DMS153 treated with DMSO at 0.1 percent for 48 hours (cell line): ENCODE measurements around the gene CHERP.
"Not testable (repeated sequence)": the region's sequence is repeated elsewhere in the genome, so short reads cannot be mapped to it uniquely, and the experiment has no call there.

Experiments used
- DNase-seq: peaks from one replicate; lab custom pipeline; 2025; ENCODE audit not compliant: unreplicated experiment; lab: John Stamatoyannopoulos, UW

Gene CHERP

DNA sequence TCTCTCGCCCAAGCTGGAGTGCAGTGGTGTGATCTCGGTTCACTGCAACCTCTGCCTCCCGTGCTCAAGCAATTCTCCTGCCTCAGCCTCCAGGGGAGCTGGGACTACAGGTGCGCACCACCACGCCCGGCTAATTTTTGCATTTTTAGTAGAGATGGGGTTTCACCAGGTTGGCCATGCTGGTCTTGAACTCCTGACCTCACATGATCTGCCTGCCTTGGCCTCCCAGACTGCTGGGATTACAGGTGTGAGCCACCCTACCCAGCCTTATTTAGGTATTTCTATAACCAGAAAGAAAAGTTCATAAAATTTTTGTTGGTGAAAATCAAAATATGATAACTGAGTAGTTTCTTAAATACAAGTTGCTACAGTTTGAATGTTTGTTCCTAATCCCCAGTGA lies 1.5 kb upstream of the CHERP start:
- DNase-seq = not testable (repeated sequence)

DNA sequence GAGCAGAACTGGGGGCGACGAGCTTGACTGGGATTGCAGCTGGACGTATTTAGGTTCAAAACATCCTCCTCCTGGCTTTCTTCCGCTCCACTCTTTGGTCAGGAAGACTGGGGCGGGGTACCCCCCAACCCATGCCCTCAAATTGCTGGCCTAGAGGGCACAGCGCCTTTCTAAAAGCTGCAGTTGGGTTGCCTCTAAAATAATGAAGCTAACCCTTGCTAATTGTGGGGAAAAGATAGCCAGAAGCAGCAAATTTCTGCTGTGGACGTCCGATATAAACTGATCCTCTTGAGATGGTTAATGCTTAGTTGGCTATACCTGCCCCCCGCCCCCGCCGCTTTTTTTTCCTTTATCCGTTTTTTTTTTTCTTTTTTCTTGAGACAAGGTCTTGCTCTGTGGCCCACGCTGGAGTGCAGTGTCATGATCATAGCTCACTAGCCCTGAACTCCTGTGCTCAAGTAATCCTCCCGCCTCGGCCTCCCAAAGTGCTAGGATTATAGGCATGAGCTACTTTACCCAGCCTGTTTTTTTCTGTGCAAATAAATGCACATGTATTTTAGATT lies 754 bp upstream of the CHERP start:
- no peak for DNase-seq

DNA sequence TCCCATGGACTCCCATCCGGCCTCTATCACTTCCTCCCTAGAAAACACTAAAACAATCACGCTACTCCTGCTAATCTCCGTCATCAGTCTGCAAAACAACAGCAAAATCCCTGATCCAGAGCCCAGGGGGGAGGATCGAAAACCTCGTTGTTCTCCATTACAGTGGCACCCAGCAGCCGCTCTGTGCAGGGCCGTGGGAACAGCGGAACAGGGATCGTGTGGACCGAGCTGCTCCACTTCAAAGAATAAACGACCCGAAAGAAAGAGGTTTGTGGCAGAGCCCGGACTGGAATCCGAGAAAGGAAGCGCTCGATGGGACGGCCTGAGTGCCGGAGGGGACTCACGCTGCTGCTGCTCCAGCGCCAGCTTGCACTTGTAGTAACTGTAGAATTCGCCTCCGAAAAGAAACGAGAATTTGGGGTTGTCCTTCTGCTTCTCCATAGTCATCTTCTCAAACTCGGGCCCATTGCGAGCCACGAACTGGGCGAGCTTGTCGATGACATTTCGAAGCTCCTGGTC lies 652 bp downstream of the CHERP start:
- no peak for DNase-seq

DNA sequence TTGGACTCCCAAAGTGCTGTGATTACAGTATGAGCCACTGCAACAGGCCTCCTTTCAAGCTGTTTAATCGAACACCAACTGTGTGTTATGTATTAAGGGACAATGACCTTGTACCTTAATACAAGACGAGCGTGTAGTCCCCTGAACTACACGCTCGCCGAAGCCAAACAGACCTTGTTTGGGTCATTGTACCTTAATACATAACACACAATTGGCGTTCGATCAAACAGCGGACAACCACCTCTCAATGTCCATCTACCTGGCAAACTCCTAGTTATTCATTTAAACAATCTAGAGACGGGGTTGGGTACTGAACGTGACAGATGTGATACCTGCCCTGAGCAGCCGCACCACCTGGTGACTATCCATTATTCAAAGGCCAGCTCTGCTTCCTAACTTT lies 1.3 kb downstream of the CHERP start:
- no peak for DNase-seq

DNA sequence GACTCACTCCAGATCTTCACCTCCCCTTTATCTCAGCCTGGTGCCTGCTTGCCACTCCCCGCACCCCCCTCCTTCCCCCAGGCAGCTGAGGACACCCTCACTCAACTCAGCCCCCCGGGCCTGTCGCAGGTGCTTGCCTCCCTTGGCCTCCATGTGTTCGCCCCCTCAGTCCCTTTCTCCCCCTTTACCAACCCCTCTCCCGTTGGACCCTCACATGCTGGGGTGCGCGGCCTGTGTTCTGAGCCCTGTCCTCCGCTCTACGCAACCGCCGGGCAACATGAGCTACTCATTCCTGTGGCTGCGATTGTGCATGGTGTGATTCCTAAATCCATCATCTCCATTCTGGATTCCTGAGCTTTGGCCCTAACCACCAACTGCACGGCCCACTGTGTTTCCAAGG lies 5.1 kb downstream of the CHERP start:
- DNase-seq = no peak

DNA sequence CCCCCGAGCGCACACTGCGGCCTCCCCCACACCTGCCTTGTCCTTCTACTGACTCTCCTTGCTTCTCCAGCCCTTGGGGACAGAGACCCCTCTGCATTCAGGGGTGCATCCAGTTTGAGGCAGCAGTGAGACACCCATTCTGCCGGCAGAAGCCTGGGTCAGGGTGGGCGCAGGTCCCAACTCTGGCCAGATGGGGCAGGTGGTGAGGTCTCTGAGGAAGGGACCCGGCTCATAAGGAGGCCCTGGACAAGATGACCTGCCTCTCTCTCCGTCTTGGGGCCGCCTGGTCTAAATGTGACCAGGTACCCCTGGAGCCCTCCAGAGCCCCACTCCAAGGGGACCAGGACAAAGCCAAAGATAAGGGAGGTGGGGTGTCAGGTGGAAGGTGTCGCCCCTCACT lies 6.1 kb downstream of the CHERP start:
- no peak for DNase-seq

DNA sequence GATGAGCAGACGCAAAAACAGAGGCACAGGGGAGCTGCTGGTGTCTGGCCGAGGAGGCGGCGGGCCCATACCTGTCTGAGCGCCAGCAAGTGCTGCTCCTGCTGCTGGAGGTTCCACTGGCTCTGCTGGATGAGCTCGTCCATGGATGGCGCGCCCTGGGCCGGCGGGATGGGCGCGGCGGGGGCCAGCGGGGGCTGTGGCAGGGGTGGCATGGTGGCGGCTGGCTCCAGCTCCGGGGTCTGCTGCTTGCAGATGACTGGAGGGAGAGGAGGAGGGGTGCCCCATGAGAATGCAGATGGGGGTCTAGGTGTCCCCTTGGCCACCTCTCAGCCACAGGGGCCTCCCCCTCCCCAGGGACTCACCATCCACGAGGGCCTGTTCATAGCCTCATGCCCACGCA lies 6.9 kb downstream of the CHERP start:
- no peak for DNase-seq

DNA sequence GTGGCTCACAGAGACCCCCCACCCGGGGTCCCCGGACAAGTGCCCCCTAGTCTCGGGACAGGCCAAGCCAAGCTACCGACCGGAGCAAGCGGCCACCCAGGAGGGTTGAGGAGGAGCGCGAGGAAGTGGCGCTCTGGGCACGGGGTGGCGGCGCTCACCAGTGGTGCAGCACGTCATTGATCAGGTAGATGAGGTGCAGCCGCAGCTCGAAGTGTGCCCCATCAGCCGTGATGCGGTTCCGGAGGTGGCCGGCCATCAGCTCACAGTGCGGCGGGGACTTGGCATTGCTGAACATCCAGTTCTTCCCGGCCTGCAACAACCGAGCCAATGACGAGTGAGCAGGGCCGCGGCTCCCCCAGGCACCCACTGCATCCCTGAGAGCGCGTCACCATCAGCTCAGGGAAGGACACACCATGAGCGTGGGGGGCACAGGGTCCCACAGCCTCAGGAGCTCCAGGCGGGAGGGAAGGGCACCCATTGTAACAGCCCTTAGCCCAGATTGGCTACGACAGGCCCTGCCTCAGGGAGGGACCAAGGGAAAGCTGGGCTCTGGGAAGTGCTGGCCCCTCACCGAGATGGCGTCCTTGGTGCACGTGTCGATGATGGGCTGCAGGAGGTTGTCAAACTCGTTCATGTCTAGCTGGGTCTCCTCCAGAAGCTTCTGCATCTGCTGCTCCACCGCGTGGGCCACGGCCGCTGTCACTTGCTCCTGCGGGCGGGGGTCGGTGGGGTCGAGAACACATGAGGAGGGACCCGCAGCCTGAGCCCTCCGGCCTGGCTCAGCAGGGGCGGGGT lies 9.6 kb downstream of the CHERP start:
- DNase-seq = no peak

DNA sequence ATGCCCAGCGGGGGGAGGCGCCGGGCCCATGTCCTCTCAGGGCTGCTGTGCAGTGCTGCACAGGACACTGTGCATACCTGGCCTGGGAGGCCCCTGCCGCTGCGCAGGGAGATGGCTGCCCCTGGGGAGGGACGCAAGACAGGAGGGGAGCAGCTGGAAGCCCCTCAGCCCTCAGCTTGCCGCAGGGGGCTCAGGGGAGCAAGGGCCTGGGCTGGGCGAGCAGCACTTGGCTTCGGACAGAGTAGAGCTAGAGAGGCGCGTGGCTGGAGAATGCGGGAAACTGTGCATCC lies 10.9 kb downstream of the CHERP start:
- DNase-seq = no peak

DNA sequence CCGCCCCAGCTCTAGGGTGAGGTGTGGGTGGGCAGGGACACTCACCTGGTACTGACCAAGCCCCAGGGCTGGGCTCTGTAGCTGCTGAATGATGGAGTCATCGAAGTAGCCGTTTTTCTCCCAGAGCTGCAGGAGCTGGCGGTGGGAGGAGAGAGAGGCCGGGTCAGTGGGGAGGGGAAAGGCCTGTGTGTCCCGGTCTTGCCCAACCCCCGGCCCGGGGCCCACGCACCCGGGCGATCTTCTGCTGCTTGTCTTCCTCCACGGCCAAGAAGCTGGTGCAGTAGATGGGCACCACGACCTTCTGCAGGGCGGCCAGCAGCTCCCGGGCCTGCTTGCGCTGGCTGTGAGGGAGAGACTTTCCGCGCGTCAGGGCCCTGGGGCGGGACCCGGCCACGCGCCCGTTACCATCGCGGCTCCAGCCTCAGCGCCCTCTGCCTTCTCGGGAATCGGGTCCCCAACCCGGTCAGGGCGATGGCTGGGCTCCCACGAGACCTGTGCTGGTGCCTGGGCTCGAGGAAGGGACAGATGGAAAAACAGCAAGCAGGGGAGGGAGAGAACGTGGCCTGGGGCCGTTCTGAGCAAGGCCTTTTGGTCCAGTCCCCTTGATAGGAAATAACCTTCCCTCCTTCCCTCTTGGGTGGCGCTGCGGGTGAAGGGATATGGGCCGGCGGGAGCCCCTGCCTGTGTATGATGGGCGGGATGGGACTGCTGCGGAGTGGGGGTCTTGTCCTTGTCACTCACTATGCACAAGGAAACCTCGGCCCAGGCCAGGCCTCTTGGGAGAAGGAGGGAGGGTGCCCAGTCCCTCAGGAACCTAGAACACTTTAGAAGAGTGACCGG lies 11.5 kb downstream of the CHERP start:
- no peak for DNase-seq

DNA sequence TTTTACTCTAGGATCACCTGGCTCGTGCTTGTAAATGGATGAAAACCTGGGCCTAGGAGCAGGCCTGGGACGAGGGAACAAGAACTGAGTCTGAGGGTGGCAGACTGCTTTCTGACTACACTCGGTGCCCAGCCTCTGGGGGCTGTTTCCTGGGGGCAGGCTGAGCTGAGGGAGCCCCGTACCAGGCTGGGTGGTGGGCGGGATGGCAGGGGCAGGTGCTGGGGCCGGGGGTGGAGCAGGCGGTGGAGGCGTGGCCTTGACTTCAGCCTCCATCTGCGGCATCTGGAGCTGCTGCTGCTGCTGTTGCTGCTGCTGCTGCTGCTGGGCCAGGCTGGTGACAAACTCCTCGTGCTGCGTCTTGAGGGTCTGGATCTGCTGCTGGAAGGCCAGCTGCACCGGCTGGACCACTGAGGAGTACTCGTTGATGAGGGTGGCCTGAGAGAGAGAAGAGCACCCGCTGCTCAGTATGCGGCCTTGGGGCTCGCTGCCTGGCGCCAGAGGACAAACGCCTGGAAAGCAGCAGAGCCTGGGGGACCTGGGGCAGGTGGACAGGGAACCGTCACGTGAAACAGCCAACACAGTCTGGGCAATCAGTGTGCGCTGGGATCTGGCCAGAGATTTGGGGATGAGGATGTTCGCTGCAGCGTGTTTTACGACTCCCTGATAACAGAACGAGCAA lies 12.6 kb downstream of the CHERP start:
- no peak for DNase-seq

DNA sequence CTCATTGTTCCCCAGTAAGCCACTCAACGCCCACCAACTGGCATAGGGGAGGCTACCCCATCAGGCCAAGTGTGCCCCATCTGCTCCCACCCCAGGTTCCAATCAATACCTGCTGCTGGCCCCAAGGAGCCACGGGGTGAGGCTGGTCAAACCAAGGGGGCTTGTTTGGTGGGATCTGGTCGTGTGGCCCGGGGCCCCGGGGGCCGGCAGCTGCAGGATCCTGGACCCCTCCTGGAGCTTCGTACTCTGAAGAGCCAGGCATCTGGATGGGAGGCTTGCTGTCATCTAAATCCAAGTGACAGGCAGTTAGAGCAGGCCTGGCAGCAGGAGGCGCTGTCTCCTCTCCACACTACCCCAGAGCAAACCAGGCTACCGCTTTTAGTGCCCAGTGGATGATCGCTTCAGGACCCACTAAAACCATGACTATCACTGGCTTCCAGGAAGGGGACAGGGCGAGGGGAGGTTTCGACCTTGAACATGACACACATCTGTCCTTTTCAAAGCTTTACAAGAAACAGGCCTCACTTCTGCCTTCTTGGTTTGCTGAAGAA lies 14.2 kb downstream of the CHERP start:
- DNase-seq = no peak

DNA sequence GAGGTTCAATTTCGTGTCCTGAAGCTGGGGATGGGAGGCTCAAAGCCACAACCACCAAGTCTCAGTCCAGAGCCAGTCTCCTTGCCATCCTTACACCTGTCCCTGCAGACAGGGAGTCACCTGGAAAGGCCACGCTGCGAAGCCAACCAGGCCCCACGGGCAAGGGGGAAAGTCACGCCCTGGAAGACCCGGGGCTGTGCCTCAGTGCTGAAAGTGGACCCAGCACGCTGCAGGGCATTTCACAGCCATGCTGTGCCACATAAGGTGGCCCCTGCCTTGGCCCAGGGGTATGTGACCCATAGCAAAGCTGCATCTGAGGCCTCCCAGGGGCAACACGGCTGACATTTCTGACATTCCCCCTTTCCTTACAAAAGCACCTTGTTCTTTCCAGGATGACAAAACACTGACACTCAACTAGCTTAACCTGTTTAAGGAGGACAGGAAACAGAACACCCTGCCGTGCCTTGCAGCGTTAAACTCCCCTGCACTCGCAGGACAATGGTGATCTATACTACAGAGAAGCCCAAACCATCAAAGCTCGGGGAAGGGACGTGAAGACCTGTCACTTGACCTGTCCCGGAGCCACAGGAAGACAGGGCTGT lies 14.8 kb downstream of the CHERP start:
- no peak for DNase-seq

DNA sequence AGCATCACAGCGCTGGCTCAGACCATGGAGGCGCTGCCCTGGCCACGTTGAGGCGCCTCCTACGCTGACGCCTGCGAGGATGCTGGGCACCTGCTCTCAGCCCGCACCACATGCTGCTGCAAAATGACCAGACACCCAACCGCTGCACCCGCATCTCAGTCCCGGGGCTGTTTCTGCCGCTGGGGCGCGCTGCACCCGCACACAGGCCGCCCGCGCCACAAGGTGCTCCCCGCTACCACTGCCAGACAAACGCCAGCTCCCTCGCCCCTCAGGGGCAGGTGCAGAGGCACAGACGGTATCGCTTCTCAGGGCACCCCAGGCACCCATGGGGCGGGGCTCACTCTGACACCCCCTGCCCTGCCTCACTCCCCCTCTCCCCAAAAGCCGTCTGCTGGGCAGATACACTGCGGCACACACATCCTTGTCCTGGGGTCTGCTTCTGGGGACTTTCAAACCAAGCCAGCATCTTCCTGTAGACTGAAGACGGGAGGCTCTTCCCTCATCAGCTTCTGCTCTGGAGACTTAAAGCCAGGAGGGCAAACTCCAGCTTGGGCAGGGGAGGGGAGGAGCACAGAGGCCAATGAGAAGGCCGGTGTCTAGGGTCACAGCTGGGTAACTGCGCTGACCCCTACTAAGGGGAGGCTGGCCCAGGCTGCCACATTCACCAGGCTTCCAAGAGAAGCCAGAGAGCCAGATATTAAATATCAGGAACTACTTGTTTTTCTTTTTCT lies 16.3 kb downstream of the CHERP start:
- no peak for DNase-seq

DNA sequence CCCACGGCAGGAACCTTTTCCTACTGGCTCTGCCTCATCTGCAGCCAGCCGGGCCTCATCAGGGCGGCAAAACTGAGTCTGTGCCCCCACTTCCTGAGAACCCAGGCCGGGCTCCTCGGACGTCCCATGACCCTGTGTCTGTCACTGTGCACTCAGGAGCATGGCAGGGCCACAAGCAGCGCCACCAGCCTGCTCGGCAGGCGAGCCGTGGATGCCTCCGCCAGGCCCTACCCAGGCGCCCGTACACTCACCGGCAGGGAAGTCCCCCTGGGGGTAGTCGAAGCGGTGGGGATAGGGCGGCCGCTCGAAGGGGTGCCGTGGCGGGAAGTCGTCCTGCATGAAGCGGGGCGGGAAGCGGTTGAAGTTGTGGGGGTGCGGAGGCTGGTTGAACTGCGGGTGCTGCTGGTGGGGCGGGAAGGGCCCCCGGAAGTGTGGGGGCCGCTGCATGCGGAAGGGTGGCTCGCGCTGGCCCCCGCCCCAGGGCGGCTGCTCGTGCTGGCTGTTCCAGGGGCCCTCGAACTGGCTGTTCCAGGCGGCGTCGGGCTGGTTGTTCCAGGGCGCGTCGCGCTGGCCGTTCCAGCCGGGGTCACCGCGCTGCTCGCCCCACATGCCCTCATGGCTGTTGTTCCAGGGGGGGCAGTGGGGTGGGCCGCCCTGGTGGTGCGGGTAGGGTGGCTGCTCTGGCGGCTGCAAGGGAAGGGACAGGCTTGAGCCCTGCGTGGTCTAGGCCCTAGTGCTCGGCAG lies 17.1 kb downstream of the CHERP start:
- DNase-seq = no peak

DNA sequence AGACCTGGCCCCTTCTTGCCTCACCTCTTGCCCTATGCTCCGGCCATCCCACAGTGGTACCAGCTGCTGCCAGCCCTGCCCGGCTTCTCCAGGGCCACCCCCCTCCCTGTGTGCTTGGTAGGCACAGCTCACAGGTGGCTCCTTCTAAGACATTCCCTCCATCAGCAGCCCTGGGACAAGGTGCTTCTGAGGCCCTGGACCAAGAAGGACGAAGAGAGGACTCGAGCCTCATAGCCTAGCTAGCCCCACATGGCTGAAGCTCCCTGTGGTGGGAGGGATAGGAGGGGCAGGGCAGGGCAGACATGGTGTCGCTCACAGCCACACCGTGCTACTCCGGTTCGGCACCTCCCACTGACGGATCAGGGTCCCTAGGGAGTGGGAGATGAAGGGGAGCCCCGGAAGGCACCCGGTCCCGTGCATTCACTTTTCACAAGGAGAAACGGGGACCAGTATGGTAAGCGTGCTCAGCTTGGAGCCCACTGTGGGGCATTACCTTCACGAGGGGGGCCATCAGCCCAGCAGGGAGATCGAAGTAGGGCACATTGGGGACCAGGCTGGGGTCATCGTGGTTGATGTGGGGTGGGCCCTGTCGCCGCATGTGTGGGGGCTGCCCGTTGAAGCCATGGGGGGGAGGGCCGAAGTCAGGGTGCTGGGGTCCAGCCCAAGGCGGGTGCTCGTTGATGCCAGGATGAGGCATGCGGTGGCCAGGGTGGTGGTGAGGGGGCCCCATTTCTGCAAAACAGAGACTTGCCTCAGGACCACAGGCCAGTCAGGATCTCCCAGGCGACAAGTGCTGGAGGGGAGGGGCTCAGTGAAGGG lies 19.5 kb downstream of the CHERP start:
- DNase-seq = no peak

DNA sequence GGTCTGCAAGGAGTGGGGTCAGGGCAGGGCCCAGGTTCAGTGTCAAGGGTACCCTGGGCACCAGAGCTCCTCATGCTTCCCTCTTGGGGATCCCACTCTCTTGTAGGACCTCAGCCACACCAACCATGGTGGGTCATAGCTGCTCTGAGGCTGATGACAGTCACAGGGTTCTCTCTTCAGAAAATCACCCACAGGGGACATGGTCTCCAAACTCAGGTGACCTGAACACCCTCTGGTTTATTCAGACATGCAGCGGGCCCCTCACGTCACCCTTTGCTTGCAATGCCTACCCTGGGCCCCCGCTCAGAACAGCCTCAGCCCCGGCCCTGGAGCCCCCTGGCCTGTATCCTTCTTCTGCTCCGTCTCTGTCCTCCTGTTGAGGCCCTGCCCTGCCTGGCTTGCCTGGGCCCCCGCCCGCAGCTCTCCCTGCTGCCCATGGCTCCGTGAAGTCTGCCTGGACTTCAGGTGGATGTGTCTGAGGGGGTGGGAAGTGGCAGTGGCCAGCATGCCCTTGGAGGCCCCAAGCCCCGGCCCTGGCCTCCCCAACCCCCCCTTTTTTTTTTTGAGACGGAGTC lies 20.4 kb downstream of the CHERP start:
- DNase-seq = no peak

DNA sequence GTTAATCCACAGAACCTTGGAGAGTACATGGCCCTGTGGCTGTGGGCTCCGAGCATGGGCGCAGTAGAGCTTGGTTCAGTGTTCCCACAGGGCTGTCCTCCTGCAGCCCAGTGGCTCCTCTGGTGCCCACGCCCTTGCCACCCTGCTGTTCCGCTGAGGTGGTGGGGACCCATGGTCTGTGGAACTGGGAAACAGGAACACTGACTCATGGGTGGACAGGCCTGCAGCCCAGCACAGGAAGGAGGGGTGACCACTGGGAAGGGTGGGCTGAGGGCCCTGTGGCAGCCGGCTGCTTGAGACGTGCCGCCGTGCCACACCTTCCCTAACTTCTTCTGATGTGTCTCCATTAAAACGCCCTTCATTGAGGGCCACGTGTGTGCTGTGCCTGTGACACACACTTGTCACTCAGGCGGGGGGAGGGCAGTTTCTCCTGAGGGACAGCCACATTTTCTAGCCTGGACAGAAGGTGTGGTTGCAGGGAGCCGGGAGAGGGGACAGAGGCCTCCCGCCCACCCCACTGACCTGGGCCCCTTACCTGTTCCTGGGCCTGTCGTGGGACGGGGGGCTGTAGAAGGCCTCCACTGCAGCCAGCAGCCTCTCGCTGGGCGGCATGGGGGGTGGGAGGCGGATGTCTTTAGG lies 21.1 kb downstream of the CHERP start:
- DNase-seq = no peak
